Right forelimb (tissue), 1 donor: ENCODE measurements around the gene DISC1.

Experiments used
- DNase-seq: peaks from one replicate; pipeline ENCODE4 v3.0.0-alpha.2; 2018

DISC1 gene

DNA sequence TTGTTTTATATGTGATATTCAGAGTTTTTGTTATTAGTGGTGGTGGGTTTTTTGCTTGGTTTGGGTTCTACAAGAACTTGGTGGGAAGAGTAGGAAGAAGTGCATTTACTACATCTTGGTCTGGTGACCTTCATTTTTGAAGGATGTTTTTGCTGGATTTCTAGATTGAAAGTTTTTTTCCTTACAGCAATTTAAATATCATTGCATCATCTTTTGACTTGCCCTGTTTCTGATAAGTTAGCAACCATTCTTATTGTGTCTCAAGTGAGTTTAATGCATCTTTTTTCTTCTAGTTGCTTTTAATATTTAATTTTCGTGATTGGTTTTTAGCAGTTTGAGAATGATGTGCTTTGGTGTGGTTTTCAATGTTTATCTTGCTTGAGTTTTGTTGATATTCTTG, 447.7 kb downstream of the DISC1 start:
- DNase-seq = no peak

DNA sequence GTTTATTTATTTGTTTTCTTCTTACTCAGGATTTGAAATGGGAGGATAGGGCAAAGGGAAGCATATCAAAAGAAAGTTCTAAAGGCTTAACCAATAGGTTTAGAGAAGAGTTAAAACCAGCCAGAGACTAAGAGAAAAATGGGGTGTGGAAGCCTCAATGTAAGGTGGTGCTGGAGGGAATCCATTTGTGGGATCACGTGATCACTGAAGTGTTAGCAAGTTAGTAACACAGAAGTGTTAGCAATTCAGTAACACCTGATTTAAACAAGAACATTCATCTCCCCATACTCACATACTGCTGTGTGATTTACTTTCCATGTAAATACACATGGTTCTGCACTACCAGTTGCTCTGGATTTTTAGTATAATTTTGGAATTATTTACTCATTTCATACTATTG, 451.2 kb downstream of the DISC1 start:
- DNase-seq = no peak

DNA sequence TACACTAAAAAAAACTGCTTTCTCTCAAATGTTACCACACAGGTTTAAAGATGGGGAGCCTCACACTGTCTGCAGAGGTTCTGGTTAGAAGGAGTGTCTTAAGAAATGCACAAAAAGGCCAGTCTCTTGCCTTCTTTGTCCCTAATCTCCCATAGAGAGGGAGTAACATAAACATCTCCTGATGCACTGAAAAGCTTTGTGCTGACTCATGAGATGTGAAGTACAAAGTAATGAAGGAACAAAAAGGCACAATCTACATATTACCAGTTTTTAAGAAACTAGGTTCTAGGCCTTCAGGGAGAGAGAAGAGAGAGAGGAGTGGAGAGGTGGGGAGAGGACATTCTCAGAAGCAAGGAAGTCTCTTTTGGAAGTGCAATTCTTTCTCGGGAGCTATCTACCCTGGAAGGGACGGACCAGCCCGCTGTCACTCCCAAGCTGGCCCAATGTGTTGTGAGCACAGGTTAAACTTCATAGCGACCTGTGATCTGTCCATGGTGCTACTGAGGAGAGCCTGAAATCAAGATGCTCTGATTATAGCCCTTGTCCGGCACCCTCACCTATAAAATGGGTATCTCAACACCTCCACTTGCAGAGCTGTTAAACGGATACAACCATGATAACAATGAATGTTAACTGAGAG, 458.1 kb downstream of the DISC1 start:
- DNase-seq = no peak

DNA sequence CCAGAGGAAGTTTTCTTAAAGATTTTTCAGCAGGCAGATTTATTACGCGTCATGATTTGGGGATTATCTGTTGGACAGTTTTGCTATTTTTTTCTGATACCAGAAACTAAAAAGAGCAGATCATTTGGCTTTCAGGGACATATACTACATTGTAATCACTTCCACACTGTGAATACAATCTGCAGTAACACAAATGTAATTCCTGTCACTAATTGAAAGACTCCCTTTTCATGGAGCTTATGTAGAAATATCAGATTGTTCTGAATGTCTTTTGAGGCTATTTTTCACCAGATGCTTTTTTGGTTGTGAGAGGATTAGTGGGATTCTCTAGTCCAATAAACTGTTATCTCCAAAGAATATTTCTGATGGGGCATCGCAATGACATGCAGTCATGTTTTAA, 464.2 kb downstream of the DISC1 start:
- DNase-seq = no peak
